ENCODE data around the gene UQCC3.
"Not testable (repeated sequence)": the region's sequence is repeated elsewhere in the genome, so short reads cannot be mapped to it uniquely, and the experiment has no call there.

UQCC3 gene

GRCh38 chr11:62687508-62688396, 16.3 kb downstream of the UQCC3 start:
- no peaks in the 10 kb centered on the region for H3K4me1 ChIP-seq (ENCODE audit: insufficient read depth, low read length)
- no peaks in the 10 kb centered on the region for H4K20me1 ChIP-seq (ENCODE audit: insufficient read depth, low read length)
- ATAC-seq (ENCODE audit: insufficient read depth, low read depth), result no peak
- no peaks in the 10 kb centered on the region for H3K9me3 ChIP-seq (ENCODE audit: insufficient read depth, low read length, severe bottlenecking)
- H3K27ac ChIP-seq (ENCODE audit: low read length), result no peak overlapping the region; the same call in 1 of the 2 replicates
- peaks cover 26% of the 10 kb centered on the region for H3K36me3 ChIP-seq (ENCODE audit: insufficient read depth, low read length)
- TF ChIP-seq CTCF (IDR thresholded peaks at IDR 0.05; ENCODE audit: borderline replicate concordance, extremely low read depth, low read length, poor library complexity, severe bottlenecking), result no peak
- no peak for TF ChIP-seq EZH2 (IDR thresholded peaks at IDR 0.05; ENCODE audit: borderline replicate concordance, low read depth, low read length, severe bottlenecking)
- no peaks in the 10 kb centered on the region for H3K27me3 ChIP-seq (ENCODE audit: insufficient read depth, low read length, poor library complexity)
- no peak overlapping the region for H2AFZ ChIP-seq (ENCODE audit: low read depth, low read length)
- no peak overlapping the region for H3K4me2 ChIP-seq (ENCODE audit: insufficient read depth, low read length)
- no peak overlapping the region for H3K4me3 ChIP-seq (ENCODE audit: low read depth in 1 of 2, low read length in 2 of 2)
- no peak overlapping the region for H3K9ac ChIP-seq (ENCODE audit: low read depth, low read length)
- DNase-seq, result no peak
- H3K79me2 ChIP-seq (ENCODE audit: insufficient read depth, low read length), result no peaks in the 10 kb centered on the region

- no peaks in the 10 kb centered on the region for H4K20me1 ChIP-seq (ENCODE audit: insufficient read depth, low read length)
Observed at GRCh38 chr11:62688491-62688890, 17.0 kb downstream of the UQCC3 start.

GRCh38 chr11:62689421-62690183, 18.1 kb downstream of the UQCC3 start, which contains the start of gene LRRN4CL:
LRRN4CL (minus strand) TSS chr11:62689530; CDS start chr11:62688508, 1,022 bp downstream.
- no peaks in the 10 kb centered on the region for H3K9me3 ChIP-seq (ENCODE audit: insufficient read depth, low read length, severe bottlenecking)
- no peaks in the 10 kb centered on the region for H4K20me1 ChIP-seq (ENCODE audit: insufficient read depth, low read length)
- no peaks in the 10 kb centered on the region for H3K4me1 ChIP-seq (ENCODE audit: insufficient read depth, low read length)
- no peak within 1 kb of the TSS for H3K4me3 ChIP-seq (ENCODE audit: low read depth in 1 of 2, low read length in 2 of 2)
- H3K4me2 ChIP-seq (ENCODE audit: insufficient read depth, low read length), result no peak within 1 kb of the TSS
- H2AFZ ChIP-seq (ENCODE audit: low read depth, low read length), result no peak within 1 kb of the TSS
- DNase-seq, result no peak
- no peak for ATAC-seq (ENCODE audit: insufficient read depth, low read depth)
- TF ChIP-seq EZH2 (IDR thresholded peaks at IDR 0.05; ENCODE audit: borderline replicate concordance, low read depth, low read length, severe bottlenecking) (no peak), CTCF (IDR thresholded peaks at IDR 0.05; ENCODE audit: borderline replicate concordance, extremely low read depth, low read length, poor library complexity, severe bottlenecking) (no peak)
- H3K79me2 ChIP-seq (ENCODE audit: insufficient read depth, low read length), result no peaks in the 10 kb centered on the region
- H3K36me3 ChIP-seq (ENCODE audit: insufficient read depth, low read length), result peaks cover 39% of the 10 kb centered on the region
- H3K27ac ChIP-seq (ENCODE audit: low read length), result no peak within 1 kb of the TSS; the same call in 1 of the 2 replicates
- H3K9ac ChIP-seq (ENCODE audit: low read depth, low read length), result no peak within 1 kb of the TSS
- no peaks in the 10 kb centered on the region for H3K27me3 ChIP-seq (ENCODE audit: insufficient read depth, low read length, poor library complexity)

More at GRCh38 chr11:62688491-62688890, 17.0 kb downstream of the UQCC3 start:
- Histone ChIP-seq H3K9me3 (ENCODE audit: insufficient read depth, low read length, severe bottlenecking) (no peaks in the 10 kb centered on the region), H3K79me2 (ENCODE audit: insufficient read depth, low read length) (no peaks in the 10 kb centered on the region), H3K4me3 (ENCODE audit: low read depth in 1 of 2, low read length in 2 of 2) (no peak overlapping the region), H2AFZ (ENCODE audit: low read depth, low read length) (no peak overlapping the region), H3K4me2 (ENCODE audit: insufficient read depth, low read length) (no peak overlapping the region), H3K27me3 (ENCODE audit: insufficient read depth, low read length, poor library complexity) (no peaks in the 10 kb centered on the region), H3K27ac (ENCODE audit: low read length) (no peak overlapping the region; the same call in 1 of the 2 replicates), H3K4me1 (ENCODE audit: insufficient read depth, low read length) (no peaks in the 10 kb centered on the region), H3K36me3 (ENCODE audit: insufficient read depth, low read length) (peaks cover 32% of the 10 kb centered on the region), H3K9ac (ENCODE audit: low read depth, low read length) (no peak overlapping the region)
- no peak for ATAC-seq (ENCODE audit: insufficient read depth, low read depth)
- TF ChIP-seq EZH2 (IDR thresholded peaks at IDR 0.05; ENCODE audit: borderline replicate concordance, low read depth, low read length, severe bottlenecking) (no peak), CTCF (IDR thresholded peaks at IDR 0.05; ENCODE audit: borderline replicate concordance, extremely low read depth, low read length, poor library complexity, severe bottlenecking) (no peak)
- DNase-seq, result no peak

- H3K9me3 ChIP-seq (ENCODE audit: insufficient read depth, low read length, severe bottlenecking); ATAC-seq (ENCODE audit: insufficient read depth, low read depth); H3K4me1 ChIP-seq (ENCODE audit: insufficient read depth, low read length); H2AFZ ChIP-seq (ENCODE audit: low read depth, low read length); H3K79me2 ChIP-seq (ENCODE audit: insufficient read depth, low read length); H3K27ac ChIP-seq (ENCODE audit: low read length); H3K4me3 ChIP-seq (ENCODE audit: low read depth in 1 of 2, low read length in 2 of 2); DNase-seq; H4K20me1 ChIP-seq (ENCODE audit: insufficient read depth, low read length); H3K9ac ChIP-seq (ENCODE audit: low read depth, low read length); H3K4me2 ChIP-seq (ENCODE audit: insufficient read depth, low read length); H3K27me3 ChIP-seq (ENCODE audit: insufficient read depth, low read length, poor library complexity): not testable (repeated sequence)
- peaks cover 39% of the 10 kb centered on the region for H3K36me3 ChIP-seq (ENCODE audit: insufficient read depth, low read length)
Observed at GRCh38 chr11:62693624-62694023, 22.2 kb downstream of the UQCC3 start.

All from DND-41 (cell line).